Measurements from ENCODE around the gene CYB561D2.
A peak's percentile ranks its signal among the peaks of the same experiment; 100 is the strongest.

CYB561D2 gene

DNA sequence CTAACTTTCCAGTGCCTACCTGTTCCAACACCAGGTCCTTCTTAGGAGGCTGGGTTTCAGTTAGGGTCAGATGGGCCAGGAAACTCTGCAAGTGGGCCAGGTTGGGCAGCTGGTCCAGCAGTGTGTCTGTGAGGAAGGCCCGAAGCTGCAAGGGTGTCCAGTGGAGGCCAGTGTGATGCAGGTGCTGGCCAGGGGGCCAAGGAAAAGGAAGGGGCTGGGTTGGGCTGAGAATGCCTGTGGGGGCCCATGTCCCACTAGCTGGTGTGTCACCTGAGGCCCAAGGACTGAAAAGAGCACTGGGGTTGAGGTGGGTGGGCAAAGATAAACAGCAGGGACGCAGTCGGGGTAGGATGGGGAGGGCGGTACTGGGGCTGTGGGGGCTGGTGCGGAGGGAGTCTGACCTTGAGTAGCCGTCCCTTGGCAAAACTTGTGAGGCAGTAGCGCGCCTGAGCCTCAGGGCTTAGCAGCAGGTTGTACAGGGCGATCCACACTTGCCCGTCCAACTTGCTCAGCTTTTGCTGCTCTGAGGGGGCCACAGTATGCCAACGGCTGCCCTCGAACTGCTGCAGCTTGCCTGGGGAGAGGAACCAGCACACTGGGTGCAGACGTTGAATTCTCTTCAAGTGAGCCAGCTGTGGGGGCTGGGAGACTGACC is 8.5 kb upstream of the CYB561D2 start:
- no peak for DNase-seq

- no peak for DNase-seq
Observed at GRCh38 chr3:50342813-50343633, 7.6 kb upstream of the CYB561D2 start.

DNA sequence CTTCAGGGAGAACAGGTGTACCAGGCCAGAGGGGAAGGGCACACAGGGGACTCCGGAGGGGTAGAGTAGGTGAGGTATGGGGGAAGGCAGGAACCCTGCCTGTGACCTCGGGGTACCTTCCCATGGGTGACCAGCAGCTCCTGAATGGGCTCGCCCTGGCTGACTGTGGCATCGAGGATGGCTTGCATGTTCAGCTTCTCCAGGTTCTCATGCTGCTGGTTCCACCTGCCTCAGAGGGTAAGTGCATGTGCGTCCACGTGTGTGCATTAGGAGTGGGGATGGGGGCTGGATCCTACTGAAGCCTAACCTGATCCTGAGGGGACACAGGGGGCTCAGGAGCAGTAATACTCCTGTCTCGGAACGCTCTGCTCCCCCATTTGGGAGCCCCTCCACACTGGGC is 5.7 kb upstream of the CYB561D2 start:
- no peak for DNase-seq

GRCh38 chr3:50345586-50346234 is 5.0 kb upstream of the CYB561D2 start, which contains the start of gene ZMYND10:
Gene ZMYND10, minus strand, starts transcription at chr3:50345732. Its CDS starts 153 bp downstream, at chr3:50345579.
- peak; percentile 46 for DNase-seq

GRCh38 chr3:50347187-50347813 is 3.4 kb upstream of the CYB561D2 start:
- DNase-seq: peak; percentile 78

- DNase-seq: no peak
Observed at GRCh38 chr3:50350213-50350526, 492 bp upstream of the CYB561D2 start.

- DNase-seq: no peak
Observed at GRCh38 chr3:50351323-50351697, 648 bp downstream of the CYB561D2 start.

DNA sequence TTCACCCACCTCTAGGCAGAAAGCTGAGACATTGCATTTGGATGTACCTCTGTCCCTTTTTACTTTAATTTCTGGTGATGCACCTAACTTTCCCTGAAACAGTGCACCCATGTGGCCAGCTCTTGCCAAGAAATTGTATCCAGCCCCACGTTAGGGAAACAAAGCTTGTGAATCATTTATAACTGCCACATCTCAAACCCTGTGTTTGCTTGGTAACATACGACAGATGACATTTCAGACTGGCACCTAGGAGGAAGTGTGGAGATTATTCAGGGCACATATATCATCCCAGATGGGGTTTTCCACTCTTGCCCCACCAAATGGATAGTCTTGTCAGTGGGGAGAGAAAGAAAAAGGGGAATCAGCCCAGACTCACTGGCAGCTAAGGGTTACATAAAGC is 2.1 kb downstream of the CYB561D2 start:
- peak; percentile 18 for DNase-seq

DNA sequence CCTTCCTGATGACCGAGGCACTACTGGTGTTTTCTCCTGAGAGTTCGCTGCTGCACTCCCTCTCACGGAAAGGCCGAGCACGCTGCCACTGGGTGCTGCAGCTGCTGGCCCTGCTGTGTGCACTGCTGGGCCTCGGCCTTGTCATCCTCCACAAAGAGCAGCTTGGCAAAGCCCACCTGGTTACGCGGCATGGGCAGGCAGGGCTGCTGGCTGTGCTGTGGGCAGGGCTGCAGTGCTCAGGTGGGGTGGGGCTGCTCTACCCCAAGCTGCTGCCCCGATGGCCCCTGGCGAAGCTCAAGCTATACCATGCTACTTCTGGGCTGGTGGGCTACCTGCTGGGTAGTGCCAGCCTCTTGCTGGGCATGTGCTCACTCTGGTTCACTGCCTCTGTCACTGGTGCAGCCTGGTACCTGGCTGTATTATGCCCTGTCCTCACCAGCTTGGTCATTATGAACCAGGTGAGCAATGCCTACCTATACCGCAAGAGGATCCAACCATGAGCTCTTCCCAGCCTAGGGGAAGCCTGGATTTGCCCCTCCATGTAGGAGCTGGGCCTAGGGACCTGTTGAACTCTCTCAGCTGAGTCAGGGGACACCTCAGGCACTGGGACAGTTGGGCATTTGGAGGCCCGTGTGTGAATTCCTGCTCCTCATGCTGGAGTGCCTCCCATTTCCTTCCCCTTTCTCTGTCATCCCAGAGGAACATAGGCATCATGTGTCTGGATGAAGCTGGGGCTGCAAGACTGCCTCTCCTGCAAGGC is 2.8 kb downstream of the CYB561D2 start:
- DNase-seq: no peak

DNA sequence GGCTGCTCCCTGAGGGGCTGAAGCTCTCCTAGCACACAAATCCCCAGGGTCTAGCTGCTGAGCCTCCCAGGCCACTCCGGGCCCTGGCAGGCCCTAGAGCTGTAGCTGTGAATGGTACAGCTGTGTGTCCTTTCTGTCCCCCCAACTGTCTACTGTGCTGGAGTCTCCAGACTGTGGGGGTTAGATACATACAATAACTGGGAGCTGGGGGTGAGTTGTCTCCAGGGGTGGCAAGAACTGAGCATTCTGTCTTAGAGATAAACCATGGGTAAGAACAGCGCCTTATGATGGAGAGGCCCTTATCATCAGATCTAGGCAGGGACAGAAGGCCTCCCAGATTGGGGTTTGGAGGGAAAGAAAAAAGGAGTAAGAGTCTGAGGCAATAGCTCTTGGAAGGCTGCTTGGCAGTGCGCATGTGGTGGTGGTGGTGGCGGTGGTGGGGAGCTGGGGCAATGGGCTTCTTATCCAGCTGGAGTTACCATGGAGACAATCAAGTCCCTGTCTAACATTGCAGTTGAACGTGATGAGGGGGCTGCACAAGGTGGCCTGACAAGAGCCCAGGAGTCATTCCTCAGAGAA is 3.6 kb downstream of the CYB561D2 start:
- no peak for DNase-seq

GRCh38 chr3:50354850-50355249 is 4.2 kb downstream of the CYB561D2 start:
- DNase-seq: no peak

DNA sequence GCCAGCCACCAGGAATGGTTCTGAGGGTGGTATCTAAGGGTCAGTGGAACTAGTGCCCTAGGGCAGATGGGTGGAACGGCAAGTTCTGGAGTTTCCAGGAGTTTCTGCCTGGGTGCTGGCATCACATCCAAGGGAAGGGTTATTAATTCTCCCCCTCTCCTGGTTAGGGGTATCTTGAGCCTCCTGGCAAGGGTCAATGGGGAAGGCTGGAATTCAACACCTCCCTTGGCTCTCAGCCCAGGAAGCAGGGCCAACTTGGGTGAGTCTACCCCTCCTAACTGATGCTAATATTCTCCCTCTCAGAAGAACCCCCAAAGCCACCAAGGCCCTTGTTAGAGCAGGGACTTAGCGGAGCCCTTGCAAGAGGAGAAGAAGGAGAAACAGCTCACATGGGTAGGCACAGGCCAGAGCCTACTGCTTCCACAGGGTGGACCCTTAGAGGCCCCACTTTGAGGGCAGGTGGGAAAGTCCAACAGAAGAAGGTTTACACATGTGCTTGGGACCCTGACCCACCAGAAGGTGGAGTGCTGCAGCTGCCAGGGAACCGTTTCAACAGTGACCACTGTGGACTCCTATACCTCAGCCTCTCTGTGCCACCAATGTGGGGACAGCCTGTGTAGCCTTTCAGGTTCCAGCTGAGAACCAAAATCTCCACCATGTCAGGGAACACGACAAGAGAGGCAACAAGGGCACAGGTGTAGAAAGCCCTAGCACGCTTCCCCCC is 5.3 kb downstream of the CYB561D2 start:
- DNase-seq: no peak

GRCh38 chr3:50356553-50356952 is 5.9 kb downstream of the CYB561D2 start:
- DNase-seq: no peak

- DNase-seq: no peak
Observed at GRCh38 chr3:50357481-50357880, 6.8 kb downstream of the CYB561D2 start.

- DNase-seq: no peak
Observed at GRCh38 chr3:50358355-50358910, 7.8 kb downstream of the CYB561D2 start.

- DNase-seq: peak; percentile 99
Observed at GRCh38 chr3:50358911-50359759, 8.5 kb downstream of the CYB561D2 start, which contains the start of gene TMEM115. Gene TMEM115, minus strand, starts transcription at chr3:50359521. Its CDS starts 458 bp downstream, at chr3:50359063.

- DNase-seq: no peak
Observed at GRCh38 chr3:50359760-50360110, 9.1 kb downstream of the CYB561D2 start.

- DNase-seq: peak; percentile 20
Observed at GRCh38 chr3:50364573-50365079, 14.0 kb downstream of the CYB561D2 start.

GRCh38 chr3:50365080-50365841 is 14.6 kb downstream of the CYB561D2 start:
- peak; percentile 52 for DNase-seq
